ENCODE results near the gene CDC42BPB.

Gene CDC42BPB

DNA sequence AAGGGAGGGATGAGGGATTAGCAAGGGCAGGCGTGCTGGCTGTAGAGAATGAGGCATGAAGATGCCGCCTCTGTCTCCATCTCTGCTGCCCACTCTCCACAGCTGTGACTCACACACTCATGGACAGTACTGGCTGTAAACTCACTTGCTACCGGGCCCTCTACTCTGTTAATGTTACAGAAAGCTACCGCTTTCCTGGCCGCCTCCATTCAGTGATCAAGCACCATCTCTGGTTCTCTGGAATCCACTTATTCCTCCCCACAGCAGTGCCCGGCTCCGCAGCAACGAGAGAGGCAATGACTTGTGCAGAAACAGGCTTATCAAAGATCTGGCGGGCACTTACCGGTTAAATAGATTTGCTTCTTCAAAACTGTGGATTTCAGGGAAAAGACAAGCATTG is 100.1 kb downstream of the CDC42BPB start:
- DNase-seq, result no peak

DNA sequence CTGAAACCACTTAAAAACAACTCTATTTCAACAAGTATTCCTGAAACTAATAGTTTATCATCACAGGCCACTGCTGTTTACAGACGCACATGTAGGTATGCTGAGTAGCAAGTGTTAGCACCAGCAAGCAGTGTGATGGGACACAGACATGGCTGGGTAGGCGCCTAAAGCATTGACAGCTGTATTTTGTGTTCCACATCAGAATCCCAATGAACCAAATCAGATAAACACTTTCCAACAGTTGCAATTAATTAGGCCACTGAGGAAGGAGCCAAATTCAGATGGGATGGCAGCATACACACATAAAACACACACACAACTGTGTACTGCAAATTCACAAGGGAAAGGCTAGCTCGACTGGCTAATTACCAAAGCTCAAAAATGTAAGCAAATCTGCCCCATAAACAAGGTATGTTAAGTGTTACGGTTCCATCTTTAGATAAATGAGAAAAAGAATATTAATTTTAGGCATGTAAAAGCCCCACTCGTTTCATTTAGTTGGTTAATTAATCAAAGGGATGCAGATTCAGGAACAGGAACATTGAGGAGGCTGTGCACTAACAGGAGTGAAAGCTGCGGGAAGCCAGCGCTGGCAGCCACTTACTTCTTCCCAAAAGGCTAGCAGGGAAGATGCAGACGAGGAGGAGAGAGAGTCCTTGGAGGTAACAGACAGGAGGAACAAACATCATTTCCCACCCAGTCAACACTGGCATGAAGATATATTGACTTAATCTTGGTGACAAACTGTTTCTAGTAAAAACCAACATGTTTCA is 101.5 kb downstream of the CDC42BPB start:
- DNase-seq, result no peak

DNA sequence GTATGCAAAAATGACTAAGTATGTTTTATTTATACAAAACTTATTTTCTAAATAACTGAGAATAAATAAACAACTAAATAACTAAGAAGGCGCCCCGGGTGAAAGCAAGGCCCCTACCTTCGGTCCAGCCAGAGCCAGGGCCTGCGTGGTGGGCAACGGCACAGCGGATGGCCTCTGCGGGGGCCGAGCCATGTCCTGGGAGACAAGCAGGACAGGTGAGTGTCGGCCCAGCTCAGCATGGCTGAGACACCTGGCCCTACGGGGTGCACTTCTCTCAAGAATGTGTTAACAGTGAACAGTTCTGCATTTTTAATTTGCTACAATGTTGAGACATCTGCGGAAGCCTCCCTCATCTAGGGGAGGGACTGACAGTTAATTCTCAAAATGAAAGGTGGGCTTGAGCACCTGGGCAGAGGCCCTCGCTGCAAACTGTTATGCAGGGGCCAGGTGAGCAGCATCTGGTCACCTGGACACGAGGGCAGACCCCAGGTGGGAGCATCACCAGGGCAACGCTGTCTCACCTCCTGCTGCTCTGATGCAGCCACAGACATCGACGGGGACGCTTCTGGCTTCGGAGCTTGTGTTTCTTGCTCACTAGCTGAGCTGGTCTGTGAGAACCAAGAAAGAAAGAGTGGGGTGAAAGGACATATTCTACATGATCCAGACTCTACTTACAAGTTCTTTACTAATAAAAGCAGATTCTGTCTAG is 103.1 kb downstream of the CDC42BPB start:
- DNase-seq, result no peak

- DNase-seq, result no peak
Measured at GRCh38 chr14:102953100-102953499, 104.2 kb downstream of the CDC42BPB start.

DNA sequence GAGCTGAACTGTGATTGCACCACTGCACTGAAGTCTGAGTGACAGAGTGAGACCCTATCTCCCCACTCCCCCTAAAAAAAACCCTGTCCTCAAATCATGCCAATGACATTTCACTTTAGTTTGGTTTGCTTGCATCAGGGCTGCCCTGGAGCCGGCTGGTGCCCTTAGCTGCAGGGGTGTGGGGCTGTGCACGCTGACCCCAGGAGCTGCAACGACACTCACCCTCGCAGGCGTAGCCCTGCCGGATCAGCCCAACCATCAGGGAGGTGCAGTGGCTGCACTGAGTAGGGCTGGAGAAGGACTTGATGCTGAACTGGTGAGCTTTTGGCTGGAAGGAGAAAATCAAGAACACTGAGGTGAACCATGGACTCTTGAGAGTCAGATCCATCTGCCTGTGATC is 105.1 kb downstream of the CDC42BPB start:
- DNase-seq, result no peak

GRCh38 chr14:102951799-102952198 is 105.5 kb downstream of the CDC42BPB start:
- no peak for DNase-seq

DNA sequence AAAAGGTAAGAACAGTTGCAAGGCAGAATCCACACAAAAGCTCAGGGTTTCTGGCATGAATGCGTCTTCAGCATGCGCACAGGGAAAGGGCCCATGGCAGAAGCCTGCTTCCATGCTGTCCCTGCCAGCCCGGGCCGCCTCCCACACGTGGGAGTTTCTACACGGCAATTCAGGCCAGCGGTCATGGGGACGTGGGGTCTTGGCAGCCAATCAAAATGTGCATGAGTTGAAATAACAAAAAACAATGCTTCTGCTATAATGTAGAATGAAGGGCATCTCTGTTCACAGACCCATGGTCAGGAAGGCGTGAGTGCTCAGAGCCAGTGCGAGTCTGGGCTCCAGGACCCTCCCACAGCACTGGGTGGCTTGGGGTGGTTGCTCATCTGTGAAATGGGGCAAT is 106.3 kb downstream of the CDC42BPB start:
- DNase-seq, result no peak

- DNase-seq, result no peak
Measured at GRCh38 chr14:102949801-102950451, 107.4 kb downstream of the CDC42BPB start.

DNA sequence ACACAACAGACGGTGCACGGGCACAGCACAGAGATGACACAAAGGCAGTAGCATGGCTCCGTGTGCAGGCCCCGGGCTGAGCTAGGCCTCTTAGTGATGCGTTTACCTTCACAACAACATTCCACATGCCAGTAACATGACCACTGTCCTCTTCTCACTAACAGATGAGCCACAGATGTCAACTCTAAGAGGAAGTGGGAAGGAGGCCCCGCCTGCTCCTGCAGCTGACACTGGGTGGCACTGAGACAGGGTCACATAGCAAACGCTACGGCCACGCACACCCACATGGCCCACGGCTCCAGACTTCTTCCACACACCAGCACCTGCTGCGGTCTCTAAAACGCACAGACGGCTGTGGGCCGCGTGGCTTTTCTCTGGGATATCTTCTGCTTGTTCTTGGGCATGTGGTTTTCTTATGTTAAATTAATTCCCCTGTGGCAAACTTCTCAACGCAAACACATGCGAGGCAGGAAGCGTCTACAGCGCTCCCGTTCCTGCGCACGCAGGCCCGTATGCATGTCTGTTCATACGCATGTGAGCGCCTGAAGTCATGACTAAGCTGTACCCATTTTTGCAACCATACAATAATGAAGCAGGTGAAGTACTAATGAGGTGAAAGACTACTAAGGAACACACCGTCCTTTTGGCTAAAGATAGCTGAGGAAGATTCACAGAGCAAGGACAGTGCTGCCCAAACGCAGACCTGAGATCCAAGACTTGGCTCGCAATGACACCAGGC is 108.1 kb downstream of the CDC42BPB start:
- no peak for DNase-seq

DNA sequence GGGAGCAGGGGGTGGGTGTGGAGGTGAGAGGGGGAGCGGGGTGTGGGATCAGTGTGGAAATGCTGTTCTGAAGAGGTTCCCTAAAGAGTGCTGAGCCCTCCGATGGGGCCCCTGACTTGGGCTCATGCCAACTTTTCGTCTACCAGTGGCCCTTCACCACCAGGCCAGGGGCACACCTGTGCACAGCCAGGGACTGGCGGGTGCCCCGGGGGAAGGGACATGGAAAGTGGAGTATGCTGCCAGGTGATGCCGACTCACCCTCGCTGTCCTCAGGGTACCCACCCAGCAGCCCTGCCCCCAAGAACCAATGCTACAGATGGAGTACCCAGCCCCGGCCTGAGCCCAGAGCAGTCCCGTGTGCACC is 108.7 kb downstream of the CDC42BPB start:
- DNase-seq, result no peak

DNA sequence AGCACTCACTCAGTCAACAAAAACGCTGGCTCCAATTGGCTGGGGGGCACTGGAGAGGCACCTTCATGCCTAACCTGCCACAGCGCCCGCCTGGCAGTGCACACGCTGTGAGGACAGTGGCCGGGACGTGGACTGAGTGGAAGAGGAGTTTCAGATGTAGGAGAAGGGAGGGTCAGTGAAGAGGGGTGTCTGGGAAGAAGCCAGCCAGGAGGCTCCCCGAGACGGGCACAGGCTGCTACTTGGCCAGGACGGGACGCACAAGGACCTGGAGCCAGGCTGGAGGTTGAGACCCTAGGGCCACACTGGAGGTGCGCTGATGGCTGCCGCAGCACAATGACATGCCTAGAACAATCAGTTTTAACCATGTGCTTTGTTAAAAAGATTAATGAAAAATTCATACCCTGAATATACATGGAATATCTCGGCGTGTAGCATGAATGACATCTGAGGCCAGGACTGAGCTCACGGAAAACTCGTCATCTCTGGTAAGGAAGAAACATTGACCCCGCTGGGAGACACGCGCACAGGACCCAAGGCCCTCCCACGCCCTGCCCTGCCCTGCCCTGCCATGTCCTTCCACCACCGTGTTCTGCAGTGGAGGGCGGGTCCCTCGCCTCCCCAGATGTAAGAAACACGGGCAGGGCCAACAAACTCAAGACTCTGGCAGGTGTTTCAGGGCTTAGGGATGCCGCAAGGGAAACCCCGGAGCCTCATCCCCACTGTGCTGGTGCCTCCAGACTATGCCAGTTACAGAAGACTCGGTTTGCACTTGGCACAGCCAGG is 109.8 kb downstream of the CDC42BPB start:
- no peak for DNase-seq

DNA sequence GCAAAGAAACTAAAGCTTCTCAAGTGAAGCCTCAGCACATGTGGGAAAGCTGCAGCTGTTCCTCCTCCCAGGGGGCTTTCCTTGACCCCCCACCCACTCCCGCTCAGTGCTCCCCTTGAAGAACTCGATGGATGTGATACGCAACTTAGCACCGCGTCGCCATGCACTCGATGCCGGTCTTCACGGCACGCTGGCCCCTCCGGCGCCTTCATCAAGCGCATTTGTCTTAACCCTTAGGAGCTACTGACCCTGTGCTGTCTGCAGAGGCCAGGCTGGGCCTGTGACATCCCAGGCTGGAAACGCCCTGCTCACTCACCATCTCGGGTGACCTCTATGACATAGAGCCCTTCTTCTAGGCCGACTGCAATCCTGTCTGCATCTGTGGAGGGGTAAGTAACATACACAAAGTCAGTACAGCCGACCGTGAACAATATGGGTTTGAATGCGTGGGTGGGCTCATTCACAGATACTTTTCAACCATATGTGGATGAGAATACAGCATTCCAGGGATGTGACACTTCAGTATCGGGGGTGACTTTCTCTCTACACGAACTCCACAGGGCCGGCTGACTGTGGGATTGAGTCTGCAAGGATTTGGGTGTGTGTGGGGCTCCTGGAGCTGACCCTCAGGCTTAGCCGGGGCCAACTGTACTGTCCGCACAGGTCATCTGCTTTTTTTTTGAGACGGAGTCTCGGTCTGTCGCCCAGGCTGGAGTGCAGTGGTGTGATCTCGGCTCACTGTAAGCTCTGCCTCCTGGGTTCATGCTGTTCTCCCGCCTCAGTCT is 111.8 kb downstream of the CDC42BPB start:
- DNase-seq, result no peak

GRCh38 chr14:102944448-102945330 is 112.7 kb downstream of the CDC42BPB start:
- DNase-seq, result no peak

- DNase-seq, result no peak
Measured at GRCh38 chr14:102943979-102944378, 113.4 kb downstream of the CDC42BPB start.

GRCh38 chr14:102943454-102943853 is 113.9 kb downstream of the CDC42BPB start:
- DNase-seq, result no peak

DNA sequence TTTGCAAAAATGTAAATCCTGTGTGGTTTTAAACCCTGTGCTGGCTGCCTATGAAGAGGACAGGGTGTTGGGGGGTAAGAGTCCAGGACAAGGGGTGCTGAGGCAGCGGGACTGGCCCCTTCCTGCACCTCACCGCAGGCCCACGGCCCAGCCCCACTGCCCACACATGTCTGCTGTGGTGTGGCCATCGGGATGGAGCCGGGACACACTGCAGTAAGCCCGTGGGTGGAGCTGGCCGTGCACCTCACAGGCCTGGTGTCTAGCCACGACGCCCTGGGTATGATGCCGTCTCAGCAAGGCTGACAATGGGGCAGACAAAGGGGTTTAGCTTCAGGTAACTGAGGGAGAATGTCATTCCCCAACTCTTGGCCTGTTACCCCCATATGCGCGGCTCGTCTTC is 115.3 kb downstream of the CDC42BPB start:
- DNase-seq, result no peak

DNA sequence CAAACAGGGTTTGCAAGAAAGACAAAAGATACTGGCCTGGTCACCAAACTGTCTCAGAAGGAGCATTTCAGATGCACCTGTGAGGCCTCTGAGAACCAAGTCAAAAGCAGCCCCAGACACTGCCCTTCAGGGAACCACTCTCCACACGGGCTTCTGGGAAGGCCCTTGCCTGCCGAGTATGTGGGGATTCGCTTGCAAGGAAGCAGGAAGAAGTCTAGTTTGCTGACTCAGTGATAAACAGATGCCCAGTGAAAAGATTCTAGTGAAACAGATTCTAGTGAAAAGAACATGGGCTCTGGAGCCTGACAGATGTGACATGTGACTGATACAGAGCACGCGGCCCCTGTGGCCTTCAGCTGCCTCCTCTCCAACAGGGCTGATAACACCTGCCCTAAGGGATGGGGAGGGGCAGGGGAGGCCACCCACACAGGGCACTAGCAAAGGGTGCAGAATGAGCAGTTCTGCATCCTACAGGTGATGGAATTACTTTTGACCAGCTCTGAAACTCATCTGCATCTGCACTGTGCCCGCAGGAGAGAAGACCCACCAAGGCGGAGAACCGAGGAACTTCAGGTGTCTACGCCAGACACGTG is 115.8 kb downstream of the CDC42BPB start:
- no peak for DNase-seq

- no peak for DNase-seq
Measured at GRCh38 chr14:102940729-102941362, 116.5 kb downstream of the CDC42BPB start.

GRCh38 chr14:102939820-102940561 is 117.4 kb downstream of the CDC42BPB start:
- no peak for DNase-seq

Data from activated gamma-delta T cell (primary cell).